SK-N-SH (cell line): ENCODE data around the gene PAXIP1. TPM values are rescaled to one million over a fixed set of nuclear protein-coding genes. Genes with fewer than 3 reads are reported as not detected.

Source experiments
- CTCF ChIA-PET: fragments of 300-600, 350-600 bp; formaldehyde crosslinking; extraction: SDS; loops from one replicate; lab custom pipeline; 2021; lab: Yijun Ruan, JAX
- POLR2A ChIA-PET: fragments of 350-600 bp; sonication (Branson Sonifier 250); formaldehyde crosslinking; extraction: SDS; loops from one replicate; lab custom pipeline; 2020; ENCODE audit warnings: antibody characterized with exemption, inconsistent platforms; lab: Yijun Ruan, JAX
- DNase-seq: peaks from one replicate; pipeline ENCODE4 v3.0.0; 2012
- H2AFZ ChIP-seq: fragments of 200-600 bp; sonication (generic); 2 replicates; pipeline ENCODE4 v1.8.1; 2016; ENCODE audit warnings: antibody characterized with exemption, mild to moderate bottlenecking, low read depth
- H3F3A ChIP-seq: fragments of 200-600 bp; sonication (generic); replicated peaks from 2 replicates; pipeline ENCODE3; 2016; ENCODE audit warnings: antibody characterized with exemption, mild to moderate bottlenecking; ENCODE audit not compliant: insufficient read depth
- H3K27ac ChIP-seq, 2 experiments: fragments of 200-500 bp in 1 of 2; fragments of 200-600 bp in 1 of 2; sonication (Bioruptor generic) in 1 of 2; sonication (generic), shearing (Covaris generic) in 1 of 2; 2 replicates each; pipeline versions ENCODE4 v1.5.1 to v1.6.1; 2014 to 2016; ENCODE audit warnings: low read depth in 2 of 2, inconsistent platforms in 1 of 2, low read length in 1 of 2, mild to moderate bottlenecking in 1 of 2, mixed read lengths in 1 of 2
- H3K27me3 ChIP-seq: fragments of 200-600 bp; sonication (generic), shearing (Covaris generic); 2 replicates; pipeline ENCODE4 v1.6.1; 2016; ENCODE audit warnings: mixed run types; ENCODE audit not compliant: insufficient read depth
- H3K36me3 ChIP-seq, 2 experiments: fragments of 200-500 bp in 1 of 2; fragments of 200-600 bp in 1 of 2; sonication (Bioruptor generic) in 1 of 2; sonication (generic) in 1 of 2; replicated peaks in 1 of 2; 2 replicates each; pipeline versions ENCODE3 to v1.5.1; 2014 to 2016; ENCODE audit warnings: low read length in 1 of 2, mild to moderate bottlenecking in 1 of 2; ENCODE audit not compliant: insufficient read depth in 2 of 2, control insufficient read depth in 1 of 2
- H3K4me1 ChIP-seq, 2 experiments: fragments of 200-500 bp in 1 of 2; fragments of 200-600 bp in 1 of 2; sonication (Bioruptor generic) in 1 of 2; sonication (generic), shearing (Covaris generic) in 1 of 2; 2 replicates each; pipeline versions ENCODE4 v1.5.1 to v1.6.1; 2014 to 2016; ENCODE audit warnings: low read depth in 1 of 2, low read length in 1 of 2, mixed run types in 1 of 2; ENCODE audit not compliant: insufficient read depth in 2 of 2, control insufficient read depth in 1 of 2
- H3K4me2 ChIP-seq: fragments of 200-600 bp; sonication (generic), shearing (Covaris generic); 2 replicates; pipeline ENCODE4 v1.6.1; 2017; ENCODE audit warnings: mixed run types
- H3K4me3 ChIP-seq, 2 experiments: fragments of 200-500 bp in 1 of 2; fragments of 200-600 bp in 1 of 2; sonication (Bioruptor generic) in 1 of 2; sonication (generic), shearing (Covaris generic) in 1 of 2; 2 replicates each; pipeline versions ENCODE4 v1.5.1 to v1.8.1; 2014 to 2016; ENCODE audit warnings: low read depth in 2 of 2, inconsistent platforms in 1 of 2, low read length in 1 of 2, mild to moderate bottlenecking in 1 of 2, mixed read lengths in 1 of 2, moderate library complexity in 1 of 2
- H3K79me2 ChIP-seq: fragments of 200-600 bp; sonication (generic); 2 replicates; pipeline ENCODE4 v1.8.1; 2017; ENCODE audit warnings: mild to moderate bottlenecking; ENCODE audit not compliant: insufficient read depth
- H3K9ac ChIP-seq: fragments of 200-600 bp; sonication (generic); 2 replicates; pipeline ENCODE4 v1.6.1; 2017; ENCODE audit warnings: mixed run types
- H3K9me2 ChIP-seq: fragments of 200-600 bp; sonication (generic); 2 replicates; pipeline ENCODE4 v1.6.1; 2017; ENCODE audit warnings: mixed run types
- H3K9me3 ChIP-seq: fragments of 200-600 bp; sonication (generic); 2 replicates; pipeline ENCODE4 v1.6.1; 2017; ENCODE audit warnings: mixed run types, mild to moderate bottlenecking, moderate library complexity
- H4K20me1 ChIP-seq: fragments of 200-600 bp; sonication (generic); 2 replicates; pipeline ENCODE4 v1.6.1; 2017; ENCODE audit warnings: mild to moderate bottlenecking, mixed run types; ENCODE audit not compliant: insufficient read depth
- EP300 ChIP-seq, 2 experiments: IDR thresholded peaks; 2 replicates each; pipeline versions ENCODE4 v1.4.0 to v1.6.1; 2012; ENCODE audit warnings: borderline replicate concordance in 1 of 2, low read depth in 1 of 2, low read length in 1 of 2
- EZH2phosphoT487 ChIP-seq: fragments of 200-600 bp; sonication (generic); IDR thresholded peaks from 2 replicates; pipeline ENCODE4 v1.6.1; 2017; ENCODE audit warnings: low read depth, mixed run types, mild to moderate bottlenecking, antibody characterized with exemption, moderate library complexity, borderline replicate concordance
- IRF3 ChIP-seq: fragments of 150-350 bp; IDR thresholded peaks from 2 replicates; pipeline ENCODE4 v1.6.1; 2016; ENCODE audit warnings: mild to moderate bottlenecking, low read depth, low read length
- MEF2A ChIP-seq: IDR thresholded peaks from 2 replicates; pipeline ENCODE4 v1.4.0; 2012; ENCODE audit warnings: low read depth, borderline replicate concordance
- NFIC ChIP-seq: IDR thresholded peaks from 2 replicates; pipeline ENCODE4 v1.4.0; 2012; ENCODE audit warnings: borderline replicate concordance
- POLR2AphosphoS5 ChIP-seq: IDR thresholded peaks from 2 replicates; pipeline ENCODE4 v1.6.1; 2012; ENCODE audit warnings: low read depth, low read length
- RCOR1 ChIP-seq: fragments of 150-350 bp; IDR thresholded peaks from 2 replicates; pipeline ENCODE4 v1.6.1; 2017; ENCODE audit warnings: antibody characterized with exemption, low read length
- RFX5 ChIP-seq: IDR thresholded peaks from 2 replicates; pipeline ENCODE4 v1.6.1; 2012; ENCODE audit warnings: mild to moderate bottlenecking, improper control_type of control experiment, low read length
- SMC3 ChIP-seq: IDR thresholded peaks from 2 replicates; pipeline ENCODE4 v1.6.1; 2012; ENCODE audit warnings: low read depth, low read length, improper control_type of control experiment
- TAF1 ChIP-seq: IDR thresholded peaks from 2 replicates; pipeline ENCODE4 v1.6.1; 2012; ENCODE audit warnings: low read depth, mild to moderate bottlenecking, low read length, moderate library complexity, borderline replicate concordance
- WGBS: methylation state at CpG from one replicate; pipeline ENCODE4 v1.1.6; 2017; ENCODE audit warnings: low lambda C conversion rate; 5-methylcytosine and 5-hydroxymethylcytosine counted together
- polyA plus RNA-seq, 3 experiments: library from polyadenylated mRNA; depleted of rRNA; stranded (reverse); fragments of >200 nt; gene quantifications; 2 replicates each; pipeline ENCODE4 v1.2.3, GENCODE V29; 2012
- TF ChIP-seq, protein P1 (sequence below): IDR thresholded peaks from 2 replicates; pipeline ENCODE4 v1.4.0; 2012; ENCODE audit warnings: low read depth
- TF ChIP-seq, protein P2 (sequence below): fragments of 200-600 bp; sonication (generic); IDR thresholded peaks from 2 replicates; pipeline ENCODE4 v1.6.1; 2017; ENCODE audit warnings: antibody characterized with exemption, mild to moderate bottlenecking, moderate library complexity
- TF ChIP-seq, protein P3 (sequence below): IDR thresholded peaks from 2 replicates; pipeline ENCODE4 v1.6.1; 2012; ENCODE audit warnings: mild to moderate bottlenecking, low read depth, low read length, moderate library complexity

PAXIP1 gene
- polyA plus RNA-seq, 1 of the 3 experiments (the other 2 are of a cell fraction): 9.2 TPM

- no peak overlapping the region for H3K9ac ChIP-seq
- H3K4me3 ChIP-seq: no peak overlapping the region
- CTCF ChIA-PET: interaction anchor here (0.9 to 3.6 kb wide), 6 partner anchors 11 to 75 kb away, joined by 3 to 11 read pairs (median 5); no protein-coding TSS in a partner anchor
- 0 out of 2 replicates have a peak, but pooled peaks cover 4% of the 10 kb centered on the region for H4K20me1 ChIP-seq
- H3K79me2 ChIP-seq: 0 out of 2 replicates have a peak, but pooled peaks cover 6% of the 10 kb centered on the region
- no peaks in the 10 kb centered on the region for H3K9me2 ChIP-seq
- peaks cover 39 to 41% of the 10 kb centered on the region in 2 experiments for H3K36me3 ChIP-seq
- TF ChIP-seq, protein P1, sequence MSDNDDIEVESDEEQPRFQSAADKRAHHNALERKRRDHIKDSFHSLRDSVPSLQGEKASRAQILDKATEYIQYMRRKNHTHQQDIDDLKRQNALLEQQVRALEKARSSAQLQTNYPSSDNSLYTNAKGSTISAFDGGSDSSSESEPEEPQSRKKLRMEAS: no peak
- TF ChIP-seq POLR2AphosphoS5 (no peak), RFX5 (no peak), SMC3 (no peak), NFIC (no peak), IRF3 (no peak), EZH2phosphoT487 (no peak)
- TF ChIP-seq, protein P2, sequence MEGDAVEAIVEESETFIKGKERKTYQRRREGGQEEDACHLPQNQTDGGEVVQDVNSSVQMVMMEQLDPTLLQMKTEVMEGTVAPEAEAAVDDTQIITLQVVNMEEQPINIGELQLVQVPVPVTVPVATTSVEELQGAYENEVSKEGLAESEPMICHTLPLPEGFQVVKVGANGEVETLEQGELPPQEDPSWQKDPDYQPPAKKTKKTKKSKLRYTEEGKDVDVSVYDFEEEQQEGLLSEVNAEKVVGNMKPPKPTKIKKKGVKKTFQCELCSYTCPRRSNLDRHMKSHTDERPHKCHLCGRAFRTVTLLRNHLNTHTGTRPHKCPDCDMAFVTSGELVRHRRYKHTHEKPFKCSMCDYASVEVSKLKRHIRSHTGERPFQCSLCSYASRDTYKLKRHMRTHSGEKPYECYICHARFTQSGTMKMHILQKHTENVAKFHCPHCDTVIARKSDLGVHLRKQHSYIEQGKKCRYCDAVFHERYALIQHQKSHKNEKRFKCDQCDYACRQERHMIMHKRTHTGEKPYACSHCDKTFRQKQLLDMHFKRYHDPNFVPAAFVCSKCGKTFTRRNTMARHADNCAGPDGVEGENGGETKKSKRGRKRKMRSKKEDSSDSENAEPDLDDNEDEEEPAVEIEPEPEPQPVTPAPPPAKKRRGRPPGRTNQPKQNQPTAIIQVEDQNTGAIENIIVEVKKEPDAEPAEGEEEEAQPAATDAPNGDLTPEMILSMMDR: no peak
- WGBS: 95% methylated on average over 3 of the region's 3 CpGs
- POLR2A ChIA-PET: no interaction called here
- H3F3A ChIP-seq: peaks cover 3% of the 10 kb centered on the region
- H3K4me2 ChIP-seq: no peak overlapping the region
- H3K27me3 ChIP-seq: no peaks in the 10 kb centered on the region
- no peak for DNase-seq
- H3K4me1 ChIP-seq: peaks cover 0 to 10% of the 10 kb centered on the region in 2 experiments; a peak in 2 of 4 replicates
- no peak overlapping the region for H2AFZ ChIP-seq
- no peak overlapping the region for H3K27ac ChIP-seq
- H3K9me3 ChIP-seq: no peaks in the 10 kb centered on the region
These were observed 15.4 kb downstream of the PAXIP1 start for GRCh38 chr7:154987571-154987970.

- H3K27me3 ChIP-seq: no peaks in the 10 kb centered on the region
- peaks cover 0 to 10% of the 10 kb centered on the region in 2 experiments; a peak in 2 of 4 replicates for H3K4me1 ChIP-seq
- WGBS: 92% methylated on average over 6 of the region's 6 CpGs
- DNase-seq: no peak
- H3F3A ChIP-seq: peaks cover 3% of the 10 kb centered on the region
- no peak overlapping the region for H3K4me2 ChIP-seq
- H4K20me1 ChIP-seq: 0 out of 2 replicates have a peak, but pooled peaks cover 4% of the 10 kb centered on the region
- H3K27ac ChIP-seq: no peak overlapping the region
- POLR2A ChIA-PET: no interaction called here
- no peak overlapping the region for H3K9ac ChIP-seq
- H3K4me3 ChIP-seq: no peak overlapping the region
- no peaks in the 10 kb centered on the region for H3K9me3 ChIP-seq
- TF ChIP-seq RCOR1 (no peak), EP300 (IDR thresholded peaks at IDR 0.05; ENCODE audit: borderline replicate concordance in 1 of 2, low read depth in 1 of 2, low read length in 1 of 2) (no peak), TAF1 (no peak), MEF2A (no peak)
- TF ChIP-seq, protein P3, sequence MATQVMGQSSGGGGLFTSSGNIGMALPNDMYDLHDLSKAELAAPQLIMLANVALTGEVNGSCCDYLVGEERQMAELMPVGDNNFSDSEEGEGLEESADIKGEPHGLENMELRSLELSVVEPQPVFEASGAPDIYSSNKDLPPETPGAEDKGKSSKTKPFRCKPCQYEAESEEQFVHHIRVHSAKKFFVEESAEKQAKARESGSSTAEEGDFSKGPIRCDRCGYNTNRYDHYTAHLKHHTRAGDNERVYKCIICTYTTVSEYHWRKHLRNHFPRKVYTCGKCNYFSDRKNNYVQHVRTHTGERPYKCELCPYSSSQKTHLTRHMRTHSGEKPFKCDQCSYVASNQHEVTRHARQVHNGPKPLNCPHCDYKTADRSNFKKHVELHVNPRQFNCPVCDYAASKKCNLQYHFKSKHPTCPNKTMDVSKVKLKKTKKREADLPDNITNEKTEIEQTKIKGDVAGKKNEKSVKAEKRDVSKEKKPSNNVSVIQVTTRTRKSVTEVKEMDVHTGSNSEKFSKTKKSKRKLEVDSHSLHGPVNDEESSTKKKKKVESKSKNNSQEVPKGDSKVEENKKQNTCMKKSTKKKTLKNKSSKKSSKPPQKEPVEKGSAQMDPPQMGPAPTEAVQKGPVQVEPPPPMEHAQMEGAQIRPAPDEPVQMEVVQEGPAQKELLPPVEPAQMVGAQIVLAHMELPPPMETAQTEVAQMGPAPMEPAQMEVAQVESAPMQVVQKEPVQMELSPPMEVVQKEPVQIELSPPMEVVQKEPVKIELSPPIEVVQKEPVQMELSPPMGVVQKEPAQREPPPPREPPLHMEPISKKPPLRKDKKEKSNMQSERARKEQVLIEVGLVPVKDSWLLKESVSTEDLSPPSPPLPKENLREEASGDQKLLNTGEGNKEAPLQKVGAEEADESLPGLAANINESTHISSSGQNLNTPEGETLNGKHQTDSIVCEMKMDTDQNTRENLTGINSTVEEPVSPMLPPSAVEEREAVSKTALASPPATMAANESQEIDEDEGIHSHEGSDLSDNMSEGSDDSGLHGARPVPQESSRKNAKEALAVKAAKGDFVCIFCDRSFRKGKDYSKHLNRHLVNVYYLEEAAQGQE: no peak
- H3K79me2 ChIP-seq: 0 out of 2 replicates have a peak, but pooled peaks cover 6% of the 10 kb centered on the region
- no peak overlapping the region for H2AFZ ChIP-seq
- CTCF ChIA-PET: interaction anchor here (0.8 to 3.6 kb wide), 7 partner anchors 11 to 59 kb away, joined by 3 to 18 read pairs (median 5); no protein-coding TSS in a partner anchor
- no peaks in the 10 kb centered on the region for H3K9me2 ChIP-seq
- H3K36me3 ChIP-seq: peaks cover 36 to 41% of the 10 kb centered on the region in 2 experiments
These were observed 16.6 kb downstream of the PAXIP1 start for GRCh38 chr7:154986200-154986945.
